Measurements from ENCODE around the gene TNFRSF18.
"Not testable (repeated sequence)": the region's sequence is repeated elsewhere in the genome, so short reads cannot be mapped to it uniquely, and the experiment has no call there.

The TNFRSF18 gene

GRCh38 chr1:1206376-1206965 lies at the start of gene TNFRSF18:
TSS of gene TNFRSF18 (minus strand) at chr1:1206592. CDS start at chr1:1206571, 21 bp downstream.
- no peak for DNase-seq

GRCh38 chr1:1255611-1256010 lies 49.2 kb upstream of the TNFRSF18 start:
- DNase-seq: no peak

GRCh38 chr1:1255078-1255477 lies 48.7 kb upstream of the TNFRSF18 start:
- no peak for DNase-seq

GRCh38 chr1:1254667-1254998 lies 48.2 kb upstream of the TNFRSF18 start:
- DNase-seq: no peak

GRCh38 chr1:1253972-1254666 lies 47.7 kb upstream of the TNFRSF18 start:
- no peak for DNase-seq

- no peak for DNase-seq
These were observed 46.9 kb upstream of the TNFRSF18 start for GRCh38 chr1:1253314-1253713.

- no peak for DNase-seq
These were observed 44.4 kb upstream of the TNFRSF18 start for GRCh38 chr1:1250786-1251284.

GRCh38 chr1:1248009-1248913 lies 41.9 kb upstream of the TNFRSF18 start:
- DNase-seq: not testable (repeated sequence)

- DNase-seq: no peak
These were observed 41.0 kb upstream of the TNFRSF18 start for GRCh38 chr1:1247341-1247913.

- DNase-seq: no peak
These were observed 40.4 kb upstream of the TNFRSF18 start, which contains the start of gene C1QTNF12 for GRCh38 chr1:1246577-1247340. TSS of gene C1QTNF12 (minus strand) at chr1:1246722. CDS start at chr1:1246690, 32 bp downstream.

GRCh38 chr1:1245817-1246576 lies 39.6 kb upstream of the TNFRSF18 start:
- DNase-seq: no peak

- DNase-seq: no peak
These were observed 38.9 kb upstream of the TNFRSF18 start for GRCh38 chr1:1245178-1245816.

- no peak for DNase-seq
These were observed 37.9 kb upstream of the TNFRSF18 start for GRCh38 chr1:1244192-1244811.

GRCh38 chr1:1243807-1244191 lies 37.4 kb upstream of the TNFRSF18 start:
- no peak for DNase-seq

GRCh38 chr1:1243266-1243660 lies 36.9 kb upstream of the TNFRSF18 start:
- DNase-seq: no peak

- DNase-seq: no peak
These were observed 36.3 kb upstream of the TNFRSF18 start for GRCh38 chr1:1242461-1243265.

GRCh38 chr1:1241588-1242219 lies 35.3 kb upstream of the TNFRSF18 start:
- no peak for DNase-seq

Measured in anterior cingulate cortex (tissue), 58 donors.